GM12878 (cell line): Measurements from ENCODE around the gene DHDH.
"Not testable (repeated sequence)": the region's sequence is repeated elsewhere in the genome, so short reads cannot be mapped to it uniquely, and the experiment has no call there.

ENCODE experiments used
- DPF2 ChIP-seq: fragments of 450-650 bp; IDR thresholded peaks from 2 replicates; pipeline ENCODE4 v1.6.1; 2017; ENCODE audit warnings: mild to moderate bottlenecking
- FOXK2 ChIP-seq: fragments of 450-650 bp; IDR thresholded peaks from 2 replicates; pipeline ENCODE4 v1.6.1; 2017; ENCODE audit warnings: mild to moderate bottlenecking, moderate library complexity
- HDGF ChIP-seq: fragments of 450-650 bp; IDR thresholded peaks from 2 replicates; pipeline ENCODE4 v1.6.1; 2016; ENCODE audit warnings: antibody characterized with exemption
- JUNB ChIP-seq: IDR thresholded peaks from 2 replicates; pipeline ENCODE4 v1.6.1; 2016; ENCODE audit warnings: antibody characterized with exemption, mild to moderate bottlenecking
- MYC ChIP-seq: IDR thresholded peaks from 2 replicates; pipeline ENCODE4 v1.6.1; 2011; ENCODE audit warnings: mild to moderate bottlenecking, low read length, moderate library complexity, inconsistent platforms; ENCODE audit not compliant: insufficient read depth, insufficient replicate concordance, insufficient read length, severe bottlenecking
- POLR2A ChIP-seq: IDR thresholded peaks from 2 replicates; pipeline ENCODE4 v1.6.1; 2011; ENCODE audit warnings: low read depth, mild to moderate bottlenecking, low read length
- POLR2AphosphoS5 ChIP-seq: IDR thresholded peaks from 2 replicates; pipeline ENCODE4 v1.6.1; 2011; ENCODE audit warnings: mild to moderate bottlenecking, low read length, inconsistent platforms
- SMAD5 ChIP-seq: IDR thresholded peaks from 2 replicates; pipeline ENCODE4 v1.6.1; 2016; ENCODE audit warnings: antibody characterized with exemption, low read depth
- SMC3 ChIP-seq: IDR thresholded peaks from 2 replicates; pipeline ENCODE4 v1.6.1; 2011; ENCODE audit warnings: low read length, improper control_type of control experiment, borderline replicate concordance
- SUPT20H ChIP-seq: IDR thresholded peaks from 2 replicates; pipeline ENCODE4 v1.6.1; 2011; ENCODE audit warnings: low read depth, mild to moderate bottlenecking, low read length, moderate library complexity, borderline replicate concordance; ENCODE audit not compliant: control insufficient read depth
- SUZ12 ChIP-seq: fragments of 200-600 bp; sonication (generic); IDR thresholded peaks from one replicate; pipeline ENCODE4 v1.6.1; 2018; ENCODE audit warnings: antibody characterized with exemption, mild to moderate bottlenecking; ENCODE audit not compliant: unreplicated experiment
- TF ChIP-seq, protein P1 (sequence below), 3 experiments: IDR thresholded peaks in 2 of 3; conservative IDR thresholded peaks in 1 of 3; 2 replicates each; pipeline ENCODE4 v1.5.1; 2011; ENCODE audit warnings: low read depth in 3 of 3, low read length in 3 of 3, mild to moderate bottlenecking in 3 of 3, control low read depth in 2 of 3, moderate library complexity in 2 of 3, inconsistent platforms in 1 of 3, mixed read lengths in 1 of 3; ENCODE audit not compliant: control insufficient read depth in 2 of 3, insufficient read depth in 1 of 3; ENCODE audit errors: extremely low read depth in 1 of 3
- TF ChIP-seq, protein P2 (sequence below): IDR thresholded peaks from 2 replicates; pipeline ENCODE4 v1.6.1; 2012; ENCODE audit warnings: low read depth, low read length, improper control_type of control experiment

DNA sequence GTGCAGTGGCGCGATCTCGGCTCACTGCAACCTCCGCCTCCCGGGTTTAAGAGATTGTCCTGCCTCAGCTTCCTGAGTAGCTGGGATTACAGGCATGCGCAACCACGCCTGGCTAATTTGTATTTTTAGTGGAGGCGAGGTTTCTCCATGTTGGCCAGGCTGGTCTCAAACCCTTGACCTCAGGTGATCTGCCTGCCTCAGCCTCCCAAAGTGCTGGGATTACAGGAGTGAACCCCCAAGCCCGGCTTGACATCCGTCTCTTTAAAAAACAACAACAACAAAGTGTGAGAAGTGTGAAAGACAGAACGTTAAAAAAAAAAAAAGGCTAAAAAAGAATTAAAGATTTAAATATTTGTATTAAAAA, 34.1 kb upstream of the DHDH start:
- TF ChIP-seq POLR2A, FOXK2, POLR2AphosphoS5, SMAD5, JUNB, MYC, SUPT20H, SMC3, HDGF, SUZ12, DPF2: not testable (repeated sequence)
- TF ChIP-seq, protein P1, sequence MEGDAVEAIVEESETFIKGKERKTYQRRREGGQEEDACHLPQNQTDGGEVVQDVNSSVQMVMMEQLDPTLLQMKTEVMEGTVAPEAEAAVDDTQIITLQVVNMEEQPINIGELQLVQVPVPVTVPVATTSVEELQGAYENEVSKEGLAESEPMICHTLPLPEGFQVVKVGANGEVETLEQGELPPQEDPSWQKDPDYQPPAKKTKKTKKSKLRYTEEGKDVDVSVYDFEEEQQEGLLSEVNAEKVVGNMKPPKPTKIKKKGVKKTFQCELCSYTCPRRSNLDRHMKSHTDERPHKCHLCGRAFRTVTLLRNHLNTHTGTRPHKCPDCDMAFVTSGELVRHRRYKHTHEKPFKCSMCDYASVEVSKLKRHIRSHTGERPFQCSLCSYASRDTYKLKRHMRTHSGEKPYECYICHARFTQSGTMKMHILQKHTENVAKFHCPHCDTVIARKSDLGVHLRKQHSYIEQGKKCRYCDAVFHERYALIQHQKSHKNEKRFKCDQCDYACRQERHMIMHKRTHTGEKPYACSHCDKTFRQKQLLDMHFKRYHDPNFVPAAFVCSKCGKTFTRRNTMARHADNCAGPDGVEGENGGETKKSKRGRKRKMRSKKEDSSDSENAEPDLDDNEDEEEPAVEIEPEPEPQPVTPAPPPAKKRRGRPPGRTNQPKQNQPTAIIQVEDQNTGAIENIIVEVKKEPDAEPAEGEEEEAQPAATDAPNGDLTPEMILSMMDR (IDR thresholded peaks at IDR 0.05 in 2 of 3, conservative IDR thresholded peaks at IDR 0.05 in 1 of 3; ENCODE audit: control insufficient read depth in 2 of 3, extremely low read depth in 1 of 3, insufficient read depth in 1 of 3, low read depth in 3 of 3, low read length in 3 of 3), result not testable (repeated sequence)
- TF ChIP-seq, protein P2, sequence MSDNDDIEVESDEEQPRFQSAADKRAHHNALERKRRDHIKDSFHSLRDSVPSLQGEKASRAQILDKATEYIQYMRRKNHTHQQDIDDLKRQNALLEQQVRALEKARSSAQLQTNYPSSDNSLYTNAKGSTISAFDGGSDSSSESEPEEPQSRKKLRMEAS, result not testable (repeated sequence)
